Endothelial cell of umbilical vein (primary cell): ENCODE results near the gene CNTNAP2. TPM values are rescaled to one million over a fixed set of nuclear protein-coding genes. Genes with fewer than 3 reads are reported as not detected.

ENCODE experiments used
- BruUV-seq: library from RNA; stranded (reverse); fragments of 400-500 nt; replicated peaks from 2 replicates; lab custom pipeline; 2021; lab: Mats Ljungman, UMichigan
- CTCF ChIA-PET: fragments of 300-600, 350-600 bp; sonication (Branson Sonifier 250); formaldehyde crosslinking; loops from one replicate; lab custom pipeline; 2021; ENCODE audit warnings: antibody characterized with exemption, inconsistent platforms; lab: Charles Lee
- POLR2A ChIA-PET: fragments of 300-600, 350-600 bp; sonication (Branson Sonifier 250); formaldehyde crosslinking; loops from one replicate; lab custom pipeline; 2021; ENCODE audit warnings: antibody characterized with exemption, inconsistent platforms; lab: Charles Lee
- DNase-seq: peaks from one replicate; pipeline ENCODE4 v3.0.0-alpha.2; 2011; ENCODE audit warnings: low read depth, low spot score
- FAIRE-seq: peaks from 2 replicates; lab custom pipeline; 2011; peaks lifted over from hg19 to GRCh38; lab: Jason Lieb, UNC
- H2AFZ ChIP-seq: 2 replicates; pipeline ENCODE4 v1.6.0; 2012; ENCODE audit warnings: low read depth, low read length, control low read depth, inconsistent platforms
- H3K27ac ChIP-seq: 2 replicates; pipeline ENCODE4 v1.5.1; 2011; ENCODE audit warnings: low read depth, mild to moderate bottlenecking, control low read depth, low read length, moderate library complexity; ENCODE audit not compliant: insufficient read depth
- H3K27me3 ChIP-seq, 2 experiments: 2 replicates each; pipeline versions ENCODE4 v1.6.0 to v1.6.1; 2011; ENCODE audit warnings: low read length in 2 of 2, mixed read lengths in 1 of 2; ENCODE audit not compliant: control insufficient read depth in 2 of 2, insufficient read depth in 2 of 2
- H3K36me3 ChIP-seq, 2 experiments: 2 replicates in 1 of 2; 3 replicates in 1 of 2; pipeline ENCODE4 v1.5.1; 2011; ENCODE audit warnings: low read length in 2 of 2, mild to moderate bottlenecking in 1 of 2, moderate library complexity in 1 of 2; ENCODE audit not compliant: control insufficient read depth in 2 of 2, insufficient read depth in 2 of 2; ENCODE audit errors: extremely low read depth in 1 of 2
- H3K4me1 ChIP-seq: 3 replicates; pipeline ENCODE4 v1.5.1; 2011; ENCODE audit warnings: mild to moderate bottlenecking, low read length; ENCODE audit not compliant: control insufficient read depth, insufficient read depth; ENCODE audit errors: extremely low read depth
- H3K4me2 ChIP-seq: 2 replicates; pipeline ENCODE4 v1.6.1; 2011; ENCODE audit warnings: low read length, control low read depth, mixed read lengths; ENCODE audit not compliant: insufficient read depth
- H3K4me3 ChIP-seq, 3 experiments: fragments of 200-600 bp in 1 of 3; sonication (generic), shearing (Covaris generic) in 1 of 3; replicated peaks in 1 of 3; 2 replicates each; pipeline ENCODE4 v1.5.1; 2011 to 2016; ENCODE audit warnings: control low read depth in 3 of 3, low read length in 3 of 3, mild to moderate bottlenecking in 2 of 3, inconsistent platforms in 1 of 3, low read depth in 1 of 3, moderate library complexity in 1 of 3; ENCODE audit not compliant: insufficient read depth in 1 of 3
- H3K79me2 ChIP-seq: 2 replicates; pipeline ENCODE4 v1.6.0; 2012; ENCODE audit warnings: low read length, inconsistent platforms; ENCODE audit not compliant: control insufficient read depth, insufficient read depth
- H3K9ac ChIP-seq: replicated peaks from 2 replicates; pipeline ENCODE3; 2011; ENCODE audit warnings: low read length, control low read depth; ENCODE audit not compliant: insufficient read depth; ENCODE audit errors: extremely low read depth
- H3K9me1 ChIP-seq: replicated peaks from 3 replicates; pipeline ENCODE4 v1.6.0; 2011; ENCODE audit warnings: mild to moderate bottlenecking, low read length; ENCODE audit not compliant: control insufficient read depth, insufficient read depth; ENCODE audit errors: extremely low read depth
- H3K9me3 ChIP-seq: replicated peaks from 2 replicates; pipeline ENCODE4 v1.5.1; 2012; ENCODE audit warnings: low read length, inconsistent platforms; ENCODE audit not compliant: control insufficient read depth, insufficient read depth
- H4K20me1 ChIP-seq: replicated peaks from 2 replicates; pipeline ENCODE3; 2011; ENCODE audit warnings: mild to moderate bottlenecking, low read length; ENCODE audit not compliant: control insufficient read depth, insufficient read depth; ENCODE audit errors: extremely low read depth
- CTCF ChIP-seq, 2 donors: IDR thresholded peaks; 1 replicate in 1 of 2; 2 replicates in 1 of 2; pipeline ENCODE4 v1.5.1; 2011; ENCODE audit warnings: low read length in 2 of 2, mild to moderate bottlenecking in 2 of 2, moderate library complexity in 2 of 2, control low read depth in 1 of 2, inconsistent platforms in 1 of 2, low read depth in 1 of 2; ENCODE audit not compliant: insufficient read depth in 1 of 2; ENCODE audit errors: extremely low read depth in 1 of 2
- EZH2 ChIP-seq: IDR thresholded peaks from 2 replicates; pipeline ENCODE4 v1.6.1; 2012; ENCODE audit warnings: borderline replicate concordance, low read depth, mild to moderate bottlenecking, moderate library complexity, low read length, inconsistent platforms; ENCODE audit not compliant: severe bottlenecking
- FOS ChIP-seq: IDR thresholded peaks from 2 replicates; pipeline ENCODE4 v1.6.1; 2011; ENCODE audit warnings: mild to moderate bottlenecking, low read length, moderate library complexity, borderline replicate concordance; ENCODE audit not compliant: insufficient read depth
- GATA2 ChIP-seq: IDR thresholded peaks from 2 replicates; pipeline ENCODE4 v1.7.0; 2011; ENCODE audit warnings: low read depth, mild to moderate bottlenecking, moderate library complexity, mixed read lengths, low read length; ENCODE audit not compliant: insufficient read length, insufficient read depth
- JUN ChIP-seq: IDR thresholded peaks from 2 replicates; pipeline ENCODE4 v1.6.1; 2011; ENCODE audit warnings: borderline replicate concordance, low read depth; ENCODE audit not compliant: insufficient read length, insufficient read depth
- MAX ChIP-seq: IDR thresholded peaks from 2 replicates; pipeline ENCODE4 v1.6.1; 2011; ENCODE audit not compliant: insufficient read depth, insufficient read length
- MYC ChIP-seq: IDR thresholded peaks from one replicate; pipeline ENCODE4 v1.6.1; 2011; ENCODE audit warnings: mild to moderate bottlenecking, low read depth, low read length
- POLR2A ChIP-seq: IDR thresholded peaks from 2 replicates; pipeline ENCODE4 v1.6.1; 2012; ENCODE audit warnings: low read depth, mild to moderate bottlenecking, control low read depth, low read length
- POLR2AphosphoS5 ChIP-seq: IDR thresholded peaks from 2 replicates; pipeline ENCODE4 v1.6.1; 2012; ENCODE audit warnings: low read depth, mild to moderate bottlenecking, control low read depth, low read length, moderate library complexity; ENCODE audit not compliant: insufficient read depth
- dilution Hi-C: fragments of 300-500 bp; cut with MboI; formaldehyde crosslinking; loops from one replicate; pipeline ENCODE4 v1.15.0; 2019; ENCODE audit warnings: low sequenced_read_pairs; ENCODE audit not compliant: extremely low pct_ligation_motif_present
- intact Hi-C: fragments of 100-400 bp; cut with micrococcal nuclease; formaldehyde crosslinking; loops from one replicate; pipeline ENCODE4 v1.10.0; 2022
- polyA plus RNA-seq, 4 experiments: library from polyadenylated mRNA; depleted of rRNA in 3 of 4; stranded (reverse) in 3 of 4; unstranded in 1 of 4; fragments of >200 nt; gene quantifications; 2 replicates each; pipeline versions ENCODE4 v1.2.1 to v1.2.3, GENCODE V29; 2011 to 2012; ENCODE audit warnings: missing spikeins in 1 of 4
- total RNA-seq: library from RNA; stranded (reverse); gene quantifications from 2 replicates; pipeline ENCODE4 v1.2.3, GENCODE V29; 2021

CNTNAP2 gene
- total and polyA plus RNA-seq, 2 donors (not counting 3 experiments of a cell fraction or from before 2014, with no cell fraction given): not detected

- Histone ChIP-seq H3K27me3 (no peaks in the 10 kb centered on the region), H3K27ac (no peak overlapping the region), H3K4me1 (no peaks in the 10 kb centered on the region), H4K20me1 (no peaks in the 10 kb centered on the region), H3K36me3 (no peaks in the 10 kb centered on the region), H3K9me3 (peaks cover 3% of the 10 kb centered on the region), H2AFZ (no peak overlapping the region), H3K9ac (no peak overlapping the region), H3K4me3 (no peak overlapping the region), H3K4me2 (no peak overlapping the region), H3K9me1 (no peaks in the 10 kb centered on the region), H3K79me2 (no peaks in the 10 kb centered on the region)
- dilution Hi-C loops: no loop called here
- ChIA-PET CTCF (no interaction called here), POLR2A (no interaction called here)
- no peak for TF ChIP-seq POLR2A
- no peak for TF ChIP-seq MYC
- TF ChIP-seq FOS: no peak
- TF ChIP-seq GATA2: no peak
- TF ChIP-seq EZH2: no peak
- no peak for TF ChIP-seq MAX
- no peak for TF ChIP-seq CTCF (IDR thresholded peaks at IDR 0.05; ENCODE audit: extremely low read depth in 1 of 2, insufficient read depth in 1 of 2, low read depth in 1 of 2, low read length in 2 of 2)
- TF ChIP-seq POLR2AphosphoS5: no peak
- no peak for TF ChIP-seq JUN
- intact Hi-C loops: no loop called here
- no peak for DNase-seq
- no TSS peak for BruUV-seq
- no peak for FAIRE-seq
Measured at GRCh38 chr7:148335790-148336189, 2219.2 kb downstream of the CNTNAP2 start.
